ENCODE data around the gene RBBP4.

- TF ChIP-seq GATA3 (IDR thresholded peaks at IDR 0.05; ENCODE audit: low read depth, low read length): no peak
- TF ChIP-seq GATA2 (IDR thresholded peaks at IDR 0.05; ENCODE audit: low read depth, low read length): no peak
These were observed at the start of gene RBBP4 for GRCh38 chr1:32650752-32651460.

All from SH-SY5Y (cell line).